ENCODE measurements around the gene MIF4GD. TPM values are rescaled to one million over a fixed set of nuclear protein-coding genes. Genes with fewer than 3 reads are reported as not detected.
"Not testable (repeated sequence)": the region's sequence is repeated elsewhere in the genome, so short reads cannot be mapped to it uniquely, and the experiment has no call there.

MIF4GD gene
- total RNA-seq, 1 experiment from 2014 or later = 21.6 TPM

- Mint-ChIP-seq H3K27ac (peak overlapping the region; percentile 51), H3K9me3 (peaks cover 15% of the 10 kb centered on the region), H3K4me1 (peaks cover 52% of the 10 kb centered on the region), H3K36me3 (peaks cover 13% of the 10 kb centered on the region)
- DNase-seq (ENCODE audit: low spot score); CTCF ChIA-PET; H3K4me3 Mint-ChIP-seq; ATAC-seq; POLR2A ChIA-PET; H3K27me3 Mint-ChIP-seq (ENCODE audit: low read depth): not testable (repeated sequence)
These were observed 14.9 kb downstream of the MIF4GD start for GRCh38 chr17:75255954-75256698.

- ATAC-seq = no peak
- peaks cover 15% of the 10 kb centered on the region for H3K9me3 Mint-ChIP-seq
- no peaks in the 10 kb centered on the region for H3K27me3 Mint-ChIP-seq (ENCODE audit: low read depth)
- POLR2A ChIA-PET = no interaction called here
- CTCF ChIA-PET = interaction anchor here (1.1 to 5.1 kb wide), 2 partner anchors 12 to 19 kb away, joined by 3 to 56 read pairs; partner anchors contain the start of gene MIF4GD
- H3K36me3 Mint-ChIP-seq = peaks cover 13% of the 10 kb centered on the region
- TF ChIP-seq MLX (CRISPR knock-in tag; IDR thresholded peaks at IDR 0.05) (no peak), ZNF121 (CRISPR knock-in tag; IDR thresholded peaks at IDR 0.05) (peak; percentile 68; the same call in 1 of the 2 replicates)
- DNase-seq (ENCODE audit: low spot score) = no peak
- H3K4me3 Mint-ChIP-seq = no peak overlapping the region
- peak overlapping the region; percentile 86; the same call in 1 of the 2 replicates for H3K27ac Mint-ChIP-seq
- peaks cover 48% of the 10 kb centered on the region for H3K4me1 Mint-ChIP-seq
These were observed 18.8 kb downstream of the MIF4GD start for GRCh38 chr17:75252039-75252816.

- peak overlapping the region; percentile 78 for H3K27ac Mint-ChIP-seq
- peaks cover 48% of the 10 kb centered on the region for H3K4me1 Mint-ChIP-seq
- ATAC-seq = no peak
- H3K36me3 Mint-ChIP-seq = peaks cover 23% of the 10 kb centered on the region
- CTCF ChIA-PET = interaction anchor here (1.6 to 5.6 kb wide), 4 partner anchors 10 to 162 kb away, joined by 4 to 56 read pairs (median 22); partner anchors contain the start of gene MIF4GD
- no peak for DNase-seq (ENCODE audit: low spot score)
- no peak overlapping the region for H3K4me3 Mint-ChIP-seq
- H3K9me3 Mint-ChIP-seq = peaks cover 15% of the 10 kb centered on the region
- POLR2A ChIA-PET = interaction anchor here (0.6 to 1.4 kb wide), 4 partner anchors 10 to 163 kb away, joined by 3 to 7 read pairs (median 4); partner anchors contain the start of genes GGA3, MRPS7 and NT5C
- H3K27me3 Mint-ChIP-seq (ENCODE audit: low read depth) = no peaks in the 10 kb centered on the region
- no peak for TF ChIP-seq STAT6 (CRISPR knock-in tag; conservative IDR thresholded peaks at IDR 0.05; ENCODE audit: low read depth)
- TF ChIP-seq ARID4B (CRISPR knock-in tag; IDR thresholded peaks at IDR 0.05; ENCODE audit: borderline replicate concordance) = no peak
- no peak for TF ChIP-seq CREB1 (CRISPR knock-in tag; IDR thresholded peaks at IDR 0.05)
- TF ChIP-seq ZNF425 (CRISPR knock-in tag; conservative IDR thresholded peaks at IDR 0.05) = no peak
- TF ChIP-seq OVOL2 (CRISPR knock-in tag; IDR thresholded peaks at IDR 0.05; ENCODE audit: borderline replicate concordance) = no peak
- no peak for TF ChIP-seq GRHL2 (CRISPR knock-in tag; IDR thresholded peaks at IDR 0.05; ENCODE audit: insufficient replicate concordance, severe bottlenecking)
- no peak for TF ChIP-seq MYBL2 (CRISPR knock-in tag; IDR thresholded peaks at IDR 0.05)
- no peak for TF ChIP-seq GTF2I (CRISPR knock-in tag; conservative IDR thresholded peaks at IDR 0.05)
- no peak for TF ChIP-seq ATF3 (CRISPR knock-in tag; conservative IDR thresholded peaks at IDR 0.05)
- no peak for TF ChIP-seq ZNF219 (CRISPR knock-in tag; IDR thresholded peaks at IDR 0.05; ENCODE audit: borderline replicate concordance)
- TF ChIP-seq AR (CRISPR knock-in tag; IDR thresholded peaks at IDR 0.05) = no peak
- TF ChIP-seq PRRX2 (CRISPR knock-in tag; IDR thresholded peaks at IDR 0.05) = no peak
- no peak for TF ChIP-seq GABPB1 (CRISPR knock-in tag; IDR thresholded peaks at IDR 0.05)
These were observed 21.0 kb downstream of the MIF4GD start for GRCh38 chr17:75250009-75250471.
